ENCODE data around the gene MGA.
"Not testable (repeated sequence)": the region's sequence is repeated elsewhere in the genome, so short reads cannot be mapped to it uniquely, and the experiment has no call there.

MGA gene

GRCh38 chr15:41727143-41727542 lies 66.9 kb downstream of the MGA start:
- no peak for DNase-seq (ENCODE audit: low read depth)

GRCh38 chr15:41728061-41728460 lies 67.9 kb downstream of the MGA start:
- not testable (repeated sequence) for DNase-seq (ENCODE audit: low read depth)

- DNase-seq (ENCODE audit: low read depth), result no peak
Observed at GRCh38 chr15:41730543-41730942, 70.3 kb downstream of the MGA start.

- DNase-seq (ENCODE audit: low read depth), result no peak
Observed at GRCh38 chr15:41732483-41732882, 72.3 kb downstream of the MGA start.

GRCh38 chr15:41734079-41734478 lies 73.9 kb downstream of the MGA start:
- DNase-seq (ENCODE audit: low read depth), result no peak

GRCh38 chr15:41735046-41735445 lies 74.8 kb downstream of the MGA start:
- no peak for DNase-seq (ENCODE audit: low read depth)

- not testable (repeated sequence) for DNase-seq (ENCODE audit: low read depth)
Observed at GRCh38 chr15:41735492-41735891, 75.3 kb downstream of the MGA start.

- no peak for DNase-seq (ENCODE audit: low read depth)
Observed at GRCh38 chr15:41746802-41747201, 86.6 kb downstream of the MGA start.

- DNase-seq (ENCODE audit: low read depth), result no peak
Observed at GRCh38 chr15:41756198-41756597, 96.0 kb downstream of the MGA start.

GRCh38 chr15:41772720-41773331 lies 112.6 kb downstream of the MGA start:
- DNase-seq (ENCODE audit: low read depth), result peak; percentile 8

GRCh38 chr15:41773332-41773728 lies 113.1 kb downstream of the MGA start:
- DNase-seq (ENCODE audit: low read depth), result no peak

GRCh38 chr15:41773729-41774061 lies 113.5 kb downstream of the MGA start:
- no peak for DNase-seq (ENCODE audit: low read depth)

GRCh38 chr15:41774062-41774881 lies 114.1 kb downstream of the MGA start, which contains the start of gene MAPKBP1:
MAPKBP1 (plus strand) TSS chr15:41774484; CDS start chr15:41775276, 792 bp downstream.
- peak; percentile 95 for DNase-seq (ENCODE audit: low read depth)

GRCh38 chr15:41774882-41775417 lies 114.7 kb downstream of the MGA start:
- DNase-seq (ENCODE audit: low read depth), result no peak

- no peak for DNase-seq (ENCODE audit: low read depth)
Observed at GRCh38 chr15:41775651-41776050, 115.4 kb downstream of the MGA start.

- no peak for DNase-seq (ENCODE audit: low read depth)
Observed at GRCh38 chr15:41777421-41777973, 117.3 kb downstream of the MGA start.

- no peak for DNase-seq (ENCODE audit: low read depth)
Observed at GRCh38 chr15:41778521-41778920, 118.3 kb downstream of the MGA start.

GRCh38 chr15:41779662-41780157 lies 119.5 kb downstream of the MGA start:
- no peak for DNase-seq (ENCODE audit: low read depth)

GRCh38 chr15:41780266-41780665 lies 120.1 kb downstream of the MGA start:
- no peak for DNase-seq (ENCODE audit: low read depth)

- no peak for DNase-seq (ENCODE audit: low read depth)
Observed at GRCh38 chr15:41780727-41781126, 120.5 kb downstream of the MGA start.

- no peak for DNase-seq (ENCODE audit: low read depth)
Observed at GRCh38 chr15:41782371-41783282, 122.4 kb downstream of the MGA start.

- no peak for DNase-seq (ENCODE audit: low read depth)
Observed at GRCh38 chr15:41783296-41783695, 123.1 kb downstream of the MGA start.

All from stimulated activated CD8-positive, alpha-beta memory T cell treated with anti-CD3 and anti-CD28 coated beads, Interleukin-12 subunit alpha, Interleukin-12 subunit beta, amount 100 ng/mL, for 4 hours (primary cell).